Endothelial cell of umbilical vein (primary cell): ENCODE results near the gene HBM. TPM values are rescaled to one million over a fixed set of nuclear protein-coding genes. Genes with fewer than 3 reads are reported as not detected.
"Not testable (repeated sequence)": the region's sequence is repeated elsewhere in the genome, so short reads cannot be mapped to it uniquely, and the experiment has no call there.

Experiments used
- BruUV-seq: library from RNA; stranded (reverse); fragments of 400-500 nt; replicated peaks from 2 replicates; lab custom pipeline; 2021; lab: Mats Ljungman, UMichigan
- CTCF ChIA-PET: fragments of 300-600, 350-600 bp; sonication (Branson Sonifier 250); formaldehyde crosslinking; loops from one replicate; lab custom pipeline; 2021; ENCODE audit warnings: antibody characterized with exemption, inconsistent platforms; lab: Charles Lee
- POLR2A ChIA-PET: fragments of 300-600, 350-600 bp; sonication (Branson Sonifier 250); formaldehyde crosslinking; loops from one replicate; lab custom pipeline; 2021; ENCODE audit warnings: antibody characterized with exemption, inconsistent platforms; lab: Charles Lee
- DNase-seq: peaks from one replicate; pipeline ENCODE4 v3.0.0-alpha.2; 2011; ENCODE audit warnings: low read depth, low spot score
- FAIRE-seq: peaks from 2 replicates; lab custom pipeline; 2011; peaks lifted over from hg19 to GRCh38; lab: Jason Lieb, UNC
- H2AFZ ChIP-seq: 2 replicates; pipeline ENCODE4 v1.6.0; 2012; ENCODE audit warnings: low read depth, low read length, control low read depth, inconsistent platforms
- H3K27ac ChIP-seq: 2 replicates; pipeline ENCODE4 v1.5.1; 2011; ENCODE audit warnings: low read depth, mild to moderate bottlenecking, control low read depth, low read length, moderate library complexity; ENCODE audit not compliant: insufficient read depth
- H3K27me3 ChIP-seq, 2 experiments: 2 replicates each; pipeline versions ENCODE4 v1.6.0 to v1.6.1; 2011; ENCODE audit warnings: low read length in 2 of 2, mixed read lengths in 1 of 2; ENCODE audit not compliant: control insufficient read depth in 2 of 2, insufficient read depth in 2 of 2
- H3K36me3 ChIP-seq, 2 experiments: 2 replicates in 1 of 2; 3 replicates in 1 of 2; pipeline ENCODE4 v1.5.1; 2011; ENCODE audit warnings: low read length in 2 of 2, mild to moderate bottlenecking in 1 of 2, moderate library complexity in 1 of 2; ENCODE audit not compliant: control insufficient read depth in 2 of 2, insufficient read depth in 2 of 2; ENCODE audit errors: extremely low read depth in 1 of 2
- H3K4me1 ChIP-seq: 3 replicates; pipeline ENCODE4 v1.5.1; 2011; ENCODE audit warnings: mild to moderate bottlenecking, low read length; ENCODE audit not compliant: control insufficient read depth, insufficient read depth; ENCODE audit errors: extremely low read depth
- H3K4me2 ChIP-seq: 2 replicates; pipeline ENCODE4 v1.6.1; 2011; ENCODE audit warnings: low read length, control low read depth, mixed read lengths; ENCODE audit not compliant: insufficient read depth
- H3K4me3 ChIP-seq, 3 experiments: fragments of 200-600 bp in 1 of 3; sonication (generic), shearing (Covaris generic) in 1 of 3; replicated peaks in 1 of 3; 2 replicates each; pipeline ENCODE4 v1.5.1; 2011 to 2016; ENCODE audit warnings: control low read depth in 3 of 3, low read length in 3 of 3, mild to moderate bottlenecking in 2 of 3, inconsistent platforms in 1 of 3, low read depth in 1 of 3, moderate library complexity in 1 of 3; ENCODE audit not compliant: insufficient read depth in 1 of 3
- H3K79me2 ChIP-seq: 2 replicates; pipeline ENCODE4 v1.6.0; 2012; ENCODE audit warnings: low read length, inconsistent platforms; ENCODE audit not compliant: control insufficient read depth, insufficient read depth
- H3K9ac ChIP-seq: replicated peaks from 2 replicates; pipeline ENCODE3; 2011; ENCODE audit warnings: low read length, control low read depth; ENCODE audit not compliant: insufficient read depth; ENCODE audit errors: extremely low read depth
- H3K9me1 ChIP-seq: replicated peaks from 3 replicates; pipeline ENCODE4 v1.6.0; 2011; ENCODE audit warnings: mild to moderate bottlenecking, low read length; ENCODE audit not compliant: control insufficient read depth, insufficient read depth; ENCODE audit errors: extremely low read depth
- H3K9me3 ChIP-seq: replicated peaks from 2 replicates; pipeline ENCODE4 v1.5.1; 2012; ENCODE audit warnings: low read length, inconsistent platforms; ENCODE audit not compliant: control insufficient read depth, insufficient read depth
- H4K20me1 ChIP-seq: replicated peaks from 2 replicates; pipeline ENCODE3; 2011; ENCODE audit warnings: mild to moderate bottlenecking, low read length; ENCODE audit not compliant: control insufficient read depth, insufficient read depth; ENCODE audit errors: extremely low read depth
- EZH2 ChIP-seq: IDR thresholded peaks from 2 replicates; pipeline ENCODE4 v1.6.1; 2012; ENCODE audit warnings: borderline replicate concordance, low read depth, mild to moderate bottlenecking, moderate library complexity, low read length, inconsistent platforms; ENCODE audit not compliant: severe bottlenecking
- FOS ChIP-seq: IDR thresholded peaks from 2 replicates; pipeline ENCODE4 v1.6.1; 2011; ENCODE audit warnings: mild to moderate bottlenecking, low read length, moderate library complexity, borderline replicate concordance; ENCODE audit not compliant: insufficient read depth
- GATA2 ChIP-seq: IDR thresholded peaks from 2 replicates; pipeline ENCODE4 v1.7.0; 2011; ENCODE audit warnings: low read depth, mild to moderate bottlenecking, moderate library complexity, mixed read lengths, low read length; ENCODE audit not compliant: insufficient read length, insufficient read depth
- JUN ChIP-seq: IDR thresholded peaks from 2 replicates; pipeline ENCODE4 v1.6.1; 2011; ENCODE audit warnings: borderline replicate concordance, low read depth; ENCODE audit not compliant: insufficient read length, insufficient read depth
- MYC ChIP-seq: IDR thresholded peaks from one replicate; pipeline ENCODE4 v1.6.1; 2011; ENCODE audit warnings: mild to moderate bottlenecking, low read depth, low read length
- POLR2A ChIP-seq: IDR thresholded peaks from 2 replicates; pipeline ENCODE4 v1.6.1; 2012; ENCODE audit warnings: low read depth, mild to moderate bottlenecking, control low read depth, low read length
- dilution Hi-C: fragments of 300-500 bp; cut with MboI; formaldehyde crosslinking; loops from one replicate; pipeline ENCODE4 v1.15.0; 2019; ENCODE audit warnings: low sequenced_read_pairs; ENCODE audit not compliant: extremely low pct_ligation_motif_present
- intact Hi-C: fragments of 100-400 bp; cut with micrococcal nuclease; formaldehyde crosslinking; loops from one replicate; pipeline ENCODE4 v1.10.0; 2022
- polyA plus RNA-seq, 4 experiments: library from polyadenylated mRNA; depleted of rRNA in 3 of 4; stranded (reverse) in 3 of 4; unstranded in 1 of 4; fragments of >200 nt; gene quantifications; 2 replicates each; pipeline versions ENCODE4 v1.2.1 to v1.2.3, GENCODE V29; 2011 to 2012; ENCODE audit warnings: missing spikeins in 1 of 4
- total RNA-seq: library from RNA; stranded (reverse); gene quantifications from 2 replicates; pipeline ENCODE4 v1.2.3, GENCODE V29; 2021
- TF ChIP-seq, protein P1 (sequence below), 2 donors: IDR thresholded peaks; 1 replicate in 1 of 2; 2 replicates in 1 of 2; pipeline ENCODE4 v1.5.1; 2011; ENCODE audit warnings: low read length in 2 of 2, mild to moderate bottlenecking in 2 of 2, moderate library complexity in 2 of 2, control low read depth in 1 of 2, inconsistent platforms in 1 of 2, low read depth in 1 of 2; ENCODE audit not compliant: insufficient read depth in 1 of 2; ENCODE audit errors: extremely low read depth in 1 of 2

HBM gene
- total and polyA plus RNA-seq, 2 donors (not counting 3 experiments of a cell fraction or from before 2014, with no cell fraction given): not detected

DNA sequence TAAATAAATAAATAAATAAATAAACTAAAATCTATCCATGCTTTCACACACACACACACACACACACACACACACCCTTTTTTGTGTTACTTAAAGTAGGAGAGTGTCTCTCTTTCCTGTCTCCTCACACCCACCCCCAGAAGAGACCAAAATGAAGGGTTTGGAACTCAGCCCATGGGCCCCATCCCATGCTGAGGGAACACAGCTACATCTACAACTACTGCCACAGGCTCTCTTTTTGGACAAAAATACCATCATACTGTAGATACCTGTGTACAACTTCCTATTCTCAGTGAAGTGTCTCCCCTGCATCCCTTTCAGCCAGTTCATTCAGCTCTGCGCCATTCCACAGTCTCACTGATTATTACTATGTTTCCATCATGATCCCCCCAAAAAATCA, 5.0 kb downstream of the HBM start:
- no TSS peak for BruUV-seq
- no peak overlapping the region for H3K27ac ChIP-seq
- no peaks in the 10 kb centered on the region for H4K20me1 ChIP-seq
- ChIA-PET POLR2A (no interaction called here), CTCF (interaction anchor here (1.3 to 1.9 kb wide), 2 partner anchors 10 to 64 kb away, joined by 5 read pairs; partner anchors contain the start of gene HBQ1)
- no peaks in the 10 kb centered on the region for H3K9me1 ChIP-seq
- H2AFZ ChIP-seq: no peak overlapping the region
- intact Hi-C loops (no loop called here), dilution Hi-C loops (no loop called here)
- no peak for DNase-seq
- no peak for FAIRE-seq
- H3K4me2 ChIP-seq: no peak overlapping the region
- no peak overlapping the region for H3K4me3 ChIP-seq
- TF ChIP-seq MYC (no peak), EZH2 (no peak), GATA2 (no peak), JUN (no peak), FOS (no peak), POLR2A (no peak)
- TF ChIP-seq, protein P1, sequence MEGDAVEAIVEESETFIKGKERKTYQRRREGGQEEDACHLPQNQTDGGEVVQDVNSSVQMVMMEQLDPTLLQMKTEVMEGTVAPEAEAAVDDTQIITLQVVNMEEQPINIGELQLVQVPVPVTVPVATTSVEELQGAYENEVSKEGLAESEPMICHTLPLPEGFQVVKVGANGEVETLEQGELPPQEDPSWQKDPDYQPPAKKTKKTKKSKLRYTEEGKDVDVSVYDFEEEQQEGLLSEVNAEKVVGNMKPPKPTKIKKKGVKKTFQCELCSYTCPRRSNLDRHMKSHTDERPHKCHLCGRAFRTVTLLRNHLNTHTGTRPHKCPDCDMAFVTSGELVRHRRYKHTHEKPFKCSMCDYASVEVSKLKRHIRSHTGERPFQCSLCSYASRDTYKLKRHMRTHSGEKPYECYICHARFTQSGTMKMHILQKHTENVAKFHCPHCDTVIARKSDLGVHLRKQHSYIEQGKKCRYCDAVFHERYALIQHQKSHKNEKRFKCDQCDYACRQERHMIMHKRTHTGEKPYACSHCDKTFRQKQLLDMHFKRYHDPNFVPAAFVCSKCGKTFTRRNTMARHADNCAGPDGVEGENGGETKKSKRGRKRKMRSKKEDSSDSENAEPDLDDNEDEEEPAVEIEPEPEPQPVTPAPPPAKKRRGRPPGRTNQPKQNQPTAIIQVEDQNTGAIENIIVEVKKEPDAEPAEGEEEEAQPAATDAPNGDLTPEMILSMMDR (IDR thresholded peaks at IDR 0.05; ENCODE audit: extremely low read depth in 1 of 2, insufficient read depth in 1 of 2, low read depth in 1 of 2, low read length in 2 of 2): no peak
- H3K36me3 ChIP-seq: no peaks in the 10 kb centered on the region
- H3K79me2 ChIP-seq: no peaks in the 10 kb centered on the region
- no peaks in the 10 kb centered on the region for H3K9me3 ChIP-seq
- H3K9ac ChIP-seq: no peak overlapping the region
- peaks cover 50 to 55% of the 10 kb centered on the region in 2 experiments for H3K27me3 ChIP-seq
- no peaks in the 10 kb centered on the region for H3K4me1 ChIP-seq

DNA sequence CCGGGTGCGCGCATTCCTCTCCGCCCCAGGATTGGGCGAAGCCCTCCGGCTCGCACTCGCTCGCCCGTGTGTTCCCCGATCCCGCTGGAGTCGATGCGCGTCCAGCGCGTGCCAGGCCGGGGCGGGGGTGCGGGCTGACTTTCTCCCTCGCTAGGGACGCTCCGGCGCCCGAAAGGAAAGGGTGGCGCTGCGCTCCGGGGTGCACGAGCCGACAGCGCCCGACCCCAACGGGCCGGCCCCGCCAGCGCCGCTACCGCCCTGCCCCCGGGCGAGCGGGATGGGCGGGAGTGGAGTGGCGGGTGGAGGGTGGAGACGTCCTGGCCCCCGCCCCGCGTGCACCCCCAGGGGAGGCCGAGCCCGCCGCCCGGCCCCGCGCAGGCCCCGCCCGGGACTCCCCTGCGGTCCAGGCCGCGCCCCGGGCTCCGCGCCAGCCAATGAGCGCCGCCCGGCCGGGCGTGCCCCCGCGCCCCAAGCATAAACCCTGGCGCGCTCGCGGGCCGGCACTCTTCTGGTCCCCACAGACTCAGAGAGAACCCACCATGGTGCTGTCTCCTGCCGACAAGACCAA, 6.7 kb downstream of the HBM start, which contains the start of gene HBA2:
Gene HBA2 (plus strand): TSS at position 503 of the 568 bp plus-strand sequence. CDS start 37 bp downstream, at position 540.
- H3K79me2 ChIP-seq, H3K9me1 ChIP-seq, intact Hi-C loops, dilution Hi-C loops, H3K4me3 ChIP-seq, BruUV-seq, POLR2A ChIA-PET, H3K27ac ChIP-seq, DNase-seq, H4K20me1 ChIP-seq, H3K4me1 ChIP-seq, H2AFZ ChIP-seq, H3K9ac ChIP-seq, H3K9me3 ChIP-seq, H3K4me2 ChIP-seq, H3K36me3 ChIP-seq: not testable (repeated sequence)
- CTCF ChIA-PET: interaction anchor here (1.9 kb wide), 1 partner anchor 8 kb away, joined by 5 read pairs; the partner anchor contains the start of gene HBQ1
- peaks cover 39 to 42% of the 10 kb centered on the region in 2 experiments for H3K27me3 ChIP-seq
- FAIRE-seq: peak; percentile 38
